ENCODE data around the gene CRB2.

CRB2 gene

DNA sequence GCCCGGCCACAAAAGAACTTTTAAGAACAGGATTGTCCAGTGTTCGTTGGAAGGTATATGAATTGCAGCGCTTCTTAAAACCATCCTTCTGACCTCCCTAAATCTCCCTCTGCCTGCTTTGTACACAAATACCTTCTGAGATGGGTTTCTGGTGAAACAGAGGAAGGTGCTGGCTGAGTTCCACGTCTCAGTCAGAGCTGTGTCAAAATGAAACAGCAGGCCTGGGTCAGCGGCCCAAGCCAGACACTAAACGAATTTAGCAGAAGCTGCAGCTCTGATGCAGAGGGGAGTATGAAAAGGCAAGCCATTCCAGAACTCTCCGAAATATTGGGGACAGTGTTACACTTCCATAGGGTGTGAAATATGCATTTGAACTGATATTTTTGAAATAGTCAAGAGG lies 37.8 kb upstream of the CRB2 start:
- no peaks in the 10 kb centered on the region for H3K9me3 ChIP-seq (ENCODE audit: low read depth, low read length)
- H3K9ac ChIP-seq (ENCODE audit: insufficient read length): no peak overlapping the region
- no peak overlapping the region for H3K4me3 ChIP-seq
- no peak for TF ChIP-seq POLR2AphosphoS5 (IDR thresholded peaks at IDR 0.05; ENCODE audit: borderline replicate concordance, low read depth, low read length)
- no peak for DNase-seq (ENCODE audit: low read depth, low spot score)
- H3K36me3 ChIP-seq (ENCODE audit: insufficient read depth, low read length): no peaks in the 10 kb centered on the region
- H3K27ac ChIP-seq: peak overlapping the region; percentile 89

DNA sequence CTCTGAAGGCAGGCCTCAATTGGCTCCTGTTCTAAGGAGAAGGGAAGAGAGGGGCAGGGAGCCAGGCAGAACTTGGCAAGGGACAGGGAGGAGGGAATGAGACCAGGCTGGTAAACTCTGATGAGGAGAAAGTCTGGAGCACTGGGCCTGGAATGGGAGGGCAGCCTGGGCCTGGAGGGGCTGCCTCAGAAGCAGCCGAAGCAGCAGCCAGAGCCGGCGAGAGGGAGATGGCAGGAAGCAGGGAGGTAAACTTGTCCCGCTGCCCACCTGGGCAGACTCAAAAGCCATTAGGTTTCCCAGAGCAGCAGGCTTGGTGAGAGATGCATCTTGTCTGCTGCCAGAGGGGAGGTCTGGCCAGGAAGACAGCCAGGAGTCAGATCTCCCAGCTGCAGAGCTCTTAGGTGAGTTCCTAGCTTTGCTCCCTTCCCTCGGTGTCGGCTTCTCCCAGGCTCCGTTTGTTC lies 37.0 kb upstream of the CRB2 start:
- Histone ChIP-seq H3K36me3 (ENCODE audit: insufficient read depth, low read length) (no peaks in the 10 kb centered on the region), H3K4me3 (no peak overlapping the region), H3K9ac (ENCODE audit: insufficient read length) (peak overlapping the region; percentile 32), H3K9me3 (ENCODE audit: low read depth, low read length) (no peaks in the 10 kb centered on the region), H3K27ac (peak overlapping the region; percentile 89)
- DNase-seq (ENCODE audit: low read depth, low spot score): no peak
- TF ChIP-seq POLR2AphosphoS5 (IDR thresholded peaks at IDR 0.05; ENCODE audit: borderline replicate concordance, low read depth, low read length) (no peak), EZH2 (IDR thresholded peaks at IDR 0.05) (no peak), FOXP2 (optimal IDR thresholded peaks at IDR 0.05; ENCODE audit: control extremely low read depth, extremely low read length, insufficient read depth) (no peak)

- H3K27ac ChIP-seq: peak overlapping the region; percentile 89
- TF ChIP-seq POLR2AphosphoS5 (IDR thresholded peaks at IDR 0.05; ENCODE audit: borderline replicate concordance, low read depth, low read length): no peak
- TF ChIP-seq FOXP2 (optimal IDR thresholded peaks at IDR 0.05; ENCODE audit: control extremely low read depth, extremely low read length, insufficient read depth): no peak
- no peak for TF ChIP-seq EZH2 (IDR thresholded peaks at IDR 0.05)
- H3K36me3 ChIP-seq (ENCODE audit: insufficient read depth, low read length): no peaks in the 10 kb centered on the region
- no peak overlapping the region for H3K4me3 ChIP-seq
- H3K9me3 ChIP-seq (ENCODE audit: low read depth, low read length): no peaks in the 10 kb centered on the region
- peak overlapping the region; percentile 32 for H3K9ac ChIP-seq (ENCODE audit: insufficient read length)
- no peak for DNase-seq (ENCODE audit: low read depth, low spot score)
Observed at GRCh38 chr9:123319541-123320339, 36.3 kb upstream of the CRB2 start.

- no peak for TF ChIP-seq FOXP2 (optimal IDR thresholded peaks at IDR 0.05; ENCODE audit: control extremely low read depth, extremely low read length, insufficient read depth)
- TF ChIP-seq EZH2 (IDR thresholded peaks at IDR 0.05): no peak
- TF ChIP-seq POLR2AphosphoS5 (IDR thresholded peaks at IDR 0.05; ENCODE audit: borderline replicate concordance, low read depth, low read length): no peak
- Histone ChIP-seq H3K9me3 (ENCODE audit: low read depth, low read length) (no peaks in the 10 kb centered on the region), H3K27ac (0 out of 2 replicates have a peak overlapping the region, but pooled peaks have one; percentile 10), H3K9ac (ENCODE audit: insufficient read length) (no peak overlapping the region), H3K4me3 (no peak overlapping the region), H3K36me3 (ENCODE audit: insufficient read depth, low read length) (no peaks in the 10 kb centered on the region)
- DNase-seq (ENCODE audit: low read depth, low spot score): no peak
Observed at GRCh38 chr9:123320814-123321213, 35.2 kb upstream of the CRB2 start.

GRCh38 chr9:123321616-123322272 lies 34.3 kb upstream of the CRB2 start:
- Histone ChIP-seq H3K36me3 (ENCODE audit: insufficient read depth, low read length) (no peaks in the 10 kb centered on the region), H3K9me3 (ENCODE audit: low read depth, low read length) (no peaks in the 10 kb centered on the region), H3K4me3 (no peak overlapping the region), H3K9ac (ENCODE audit: insufficient read length) (peak overlapping the region; percentile 75), H3K27ac (peak overlapping the region; percentile 97)
- DNase-seq (ENCODE audit: low read depth, low spot score): no peak
- TF ChIP-seq POLR2AphosphoS5 (IDR thresholded peaks at IDR 0.05; ENCODE audit: borderline replicate concordance, low read depth, low read length): no peak
- no peak for TF ChIP-seq FOXP2 (optimal IDR thresholded peaks at IDR 0.05; ENCODE audit: control extremely low read depth, extremely low read length, insufficient read depth)
- no peak for TF ChIP-seq EZH2 (IDR thresholded peaks at IDR 0.05)

DNA sequence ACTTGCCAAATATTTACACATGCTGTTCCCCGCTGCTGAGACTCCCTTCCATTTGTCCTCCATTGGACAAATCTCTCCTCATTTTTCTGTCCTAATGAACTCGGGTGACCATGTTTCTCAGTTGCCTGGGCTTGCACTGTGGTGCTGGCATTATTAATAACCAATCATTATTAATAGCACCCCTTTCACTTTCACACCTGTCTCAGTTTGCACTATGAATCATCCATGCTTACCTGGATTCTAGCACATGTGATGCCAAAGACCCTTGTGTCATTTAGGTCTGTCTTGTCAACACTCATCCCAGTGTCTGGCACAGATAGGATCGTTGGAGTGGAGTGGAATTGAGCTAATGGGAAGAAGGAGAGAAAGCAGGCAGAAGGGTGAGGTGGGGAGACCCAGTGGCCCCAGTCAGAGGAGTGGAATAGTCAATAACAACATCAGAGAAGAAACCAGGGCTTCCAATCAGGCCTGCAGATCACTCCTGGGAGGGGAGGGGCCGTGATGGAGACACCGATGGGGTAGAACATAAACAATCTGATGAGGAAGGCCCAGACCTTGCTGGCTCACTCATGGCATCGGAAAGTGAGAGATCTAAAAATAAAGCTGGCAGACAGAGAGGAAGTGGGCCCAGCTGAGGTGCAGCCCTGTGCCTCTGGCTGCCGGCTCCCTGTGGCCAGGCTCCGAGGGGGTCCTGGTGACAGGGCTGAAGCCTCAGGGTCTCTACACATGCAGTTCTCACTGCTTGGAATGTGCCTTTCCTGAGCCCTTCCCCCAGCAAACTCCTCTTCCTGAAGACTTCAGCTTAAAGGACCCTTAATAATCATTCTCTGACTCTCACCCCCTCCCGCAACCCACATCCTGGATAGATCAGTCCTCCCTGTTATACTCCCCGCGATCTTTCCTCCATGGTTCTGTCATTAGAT lies 33.5 kb upstream of the CRB2 start:
- no peaks in the 10 kb centered on the region for H3K36me3 ChIP-seq (ENCODE audit: insufficient read depth, low read length)
- peak; percentile 73 for DNase-seq (ENCODE audit: low read depth, low spot score)
- H3K27ac ChIP-seq: peak overlapping the region; percentile 97
- H3K9ac ChIP-seq (ENCODE audit: insufficient read length): peak overlapping the region; percentile 75
- H3K9me3 ChIP-seq (ENCODE audit: low read depth, low read length): no peaks in the 10 kb centered on the region
- TF ChIP-seq POLR2AphosphoS5 (IDR thresholded peaks at IDR 0.05; ENCODE audit: borderline replicate concordance, low read depth, low read length) (no peak), EZH2 (IDR thresholded peaks at IDR 0.05) (no peak), FOXP2 (optimal IDR thresholded peaks at IDR 0.05; ENCODE audit: control extremely low read depth, extremely low read length, insufficient read depth) (no peak)
- H3K4me3 ChIP-seq: peak overlapping the region; percentile 53

GRCh38 chr9:123323196-123324013 lies 32.6 kb upstream of the CRB2 start:
- no peaks in the 10 kb centered on the region for H3K9me3 ChIP-seq (ENCODE audit: low read depth, low read length)
- H3K27ac ChIP-seq: peak overlapping the region; percentile 97
- peak overlapping the region; percentile 53 for H3K4me3 ChIP-seq
- H3K9ac ChIP-seq (ENCODE audit: insufficient read length): peak overlapping the region; percentile 75
- no peaks in the 10 kb centered on the region for H3K36me3 ChIP-seq (ENCODE audit: insufficient read depth, low read length)
- TF ChIP-seq POLR2AphosphoS5 (IDR thresholded peaks at IDR 0.05; ENCODE audit: borderline replicate concordance, low read depth, low read length) (no peak), EZH2 (IDR thresholded peaks at IDR 0.05) (no peak), FOXP2 (optimal IDR thresholded peaks at IDR 0.05; ENCODE audit: control extremely low read depth, extremely low read length, insufficient read depth) (no peak)
- no peak for DNase-seq (ENCODE audit: low read depth, low spot score)
